Measurements from ENCODE around the gene EXOSC9. TPM values are rescaled to one million over a fixed set of nuclear protein-coding genes. Genes with fewer than 3 reads are reported as not detected.

EXOSC9 gene
- total and polyA plus RNA-seq, 8 donors: 10.4 to 162 (median 28.0) TPM

DNA sequence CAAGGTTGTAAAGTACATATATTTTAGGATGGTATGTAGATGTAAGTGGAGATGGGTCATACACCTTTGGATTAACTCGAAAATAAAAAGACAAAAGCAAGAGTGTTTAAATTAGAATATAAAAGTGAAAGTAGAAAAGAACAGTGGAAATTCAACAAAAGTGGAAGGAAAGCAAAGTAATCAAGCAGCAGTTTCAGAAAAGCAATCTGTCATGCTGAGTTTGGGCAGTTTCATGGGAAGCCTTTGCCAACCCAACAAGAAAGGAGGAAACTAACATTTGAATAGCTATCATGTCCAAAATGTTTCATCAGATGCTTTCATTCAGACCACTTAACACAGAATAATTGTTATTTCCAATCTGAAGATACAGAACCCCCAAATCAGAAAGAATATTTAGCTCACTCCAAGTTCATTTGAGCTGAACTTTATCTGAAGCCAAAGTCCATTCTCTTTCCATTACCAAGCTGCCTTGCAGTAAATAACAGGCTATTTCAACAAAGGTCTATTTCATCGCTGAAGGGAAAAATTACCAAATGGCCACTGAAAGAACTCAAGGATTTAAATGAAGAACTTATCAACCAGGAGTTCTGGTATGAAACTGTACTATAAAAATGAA lies 1.8 kb upstream of the EXOSC9 start:
- no peak overlapping the region for H3K4me3 ChIP-seq
- intact Hi-C loops (cut with DNase I; ENCODE audit: low total_unique reads): no loop called here
- H3K9me3 ChIP-seq: no peaks in the 10 kb centered on the region
- DNase-seq: peak in 1 of 2 donors; percentile 36
- peaks cover 0 to 32% (median 19%) of the 10 kb centered on the region in 4 donors for H3K4me1 ChIP-seq
- no peaks in the 10 kb centered on the region for H3K27me3 ChIP-seq
- WGBS, 5 donors: 38 to 62% (median 43%) methylated on average over 2 of the region's 2 CpGs
- TF ChIP-seq POLR2AphosphoS5 (IDR thresholded peaks at IDR 0.05) (no peak), POLR2A (IDR thresholded peaks at IDR 0.05) (no peak), EP300 (IDR thresholded peaks at IDR 0.05) (no peak)
- TF ChIP-seq, protein P1, sequence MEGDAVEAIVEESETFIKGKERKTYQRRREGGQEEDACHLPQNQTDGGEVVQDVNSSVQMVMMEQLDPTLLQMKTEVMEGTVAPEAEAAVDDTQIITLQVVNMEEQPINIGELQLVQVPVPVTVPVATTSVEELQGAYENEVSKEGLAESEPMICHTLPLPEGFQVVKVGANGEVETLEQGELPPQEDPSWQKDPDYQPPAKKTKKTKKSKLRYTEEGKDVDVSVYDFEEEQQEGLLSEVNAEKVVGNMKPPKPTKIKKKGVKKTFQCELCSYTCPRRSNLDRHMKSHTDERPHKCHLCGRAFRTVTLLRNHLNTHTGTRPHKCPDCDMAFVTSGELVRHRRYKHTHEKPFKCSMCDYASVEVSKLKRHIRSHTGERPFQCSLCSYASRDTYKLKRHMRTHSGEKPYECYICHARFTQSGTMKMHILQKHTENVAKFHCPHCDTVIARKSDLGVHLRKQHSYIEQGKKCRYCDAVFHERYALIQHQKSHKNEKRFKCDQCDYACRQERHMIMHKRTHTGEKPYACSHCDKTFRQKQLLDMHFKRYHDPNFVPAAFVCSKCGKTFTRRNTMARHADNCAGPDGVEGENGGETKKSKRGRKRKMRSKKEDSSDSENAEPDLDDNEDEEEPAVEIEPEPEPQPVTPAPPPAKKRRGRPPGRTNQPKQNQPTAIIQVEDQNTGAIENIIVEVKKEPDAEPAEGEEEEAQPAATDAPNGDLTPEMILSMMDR (IDR thresholded peaks at IDR 0.05): no peak
- peaks cover 10 to 17% (median 17%) of the 10 kb centered on the region in 4 donors for H3K36me3 ChIP-seq
- H3K27ac ChIP-seq: no peak overlapping the region

DNA sequence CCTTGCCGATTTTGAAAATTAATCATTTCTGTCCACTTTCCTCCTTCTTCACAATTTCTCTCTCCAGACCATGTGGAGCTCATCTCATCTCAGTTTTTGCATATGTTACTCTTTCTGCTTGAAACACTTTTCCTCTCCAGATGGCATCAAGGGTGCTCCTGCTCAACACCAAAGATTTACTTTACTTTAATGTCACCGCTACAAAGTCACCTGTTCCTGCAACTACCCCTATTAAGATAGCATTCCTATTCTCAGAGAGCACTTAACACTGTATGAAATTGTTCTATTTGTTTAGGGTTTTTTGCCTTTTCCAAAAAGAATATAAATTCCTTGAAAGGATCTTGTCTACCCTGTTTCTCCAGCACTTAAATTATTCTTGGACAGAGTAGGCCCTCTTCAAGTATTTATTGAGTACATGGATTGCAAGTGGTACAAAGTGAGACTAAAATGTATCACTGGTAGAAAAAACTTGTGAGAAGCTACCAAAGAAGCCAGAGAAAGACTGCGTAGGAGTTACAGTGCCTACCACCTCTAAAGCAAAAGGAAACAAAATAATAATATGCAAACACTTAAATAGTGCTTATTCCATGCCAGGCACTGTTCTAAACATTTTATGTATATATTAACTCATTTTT lies 1.1 kb upstream of the EXOSC9 start:
- no peak for DNase-seq
- no peaks in the 10 kb centered on the region for H3K27me3 ChIP-seq
- H3K27ac ChIP-seq: peak overlapping the region in 3 of 5 donors; percentile 87 to 91 (median 89)
- intact Hi-C loops (cut with DNase I; ENCODE audit: low total_unique reads): no loop called here
- H3K4me3 ChIP-seq: peak overlapping the region in 1 of 4 donors; percentile 70
- H3K36me3 ChIP-seq: peaks cover 10 to 24% (median 23%) of the 10 kb centered on the region in 4 donors
- peaks cover 0 to 32% (median 19%) of the 10 kb centered on the region in 4 donors for H3K4me1 ChIP-seq
- 86 to 93% (median 89%) methylated on average over 3 of the region's 3 CpGs for WGBS, 5 donors
- no peaks in the 10 kb centered on the region for H3K9me3 ChIP-seq
- TF ChIP-seq, protein P1 (IDR thresholded peaks at IDR 0.05): no peak
- TF ChIP-seq POLR2AphosphoS5 (IDR thresholded peaks at IDR 0.05) (no peak), EP300 (IDR thresholded peaks at IDR 0.05) (no peak), POLR2A (IDR thresholded peaks at IDR 0.05) (no peak)

DNA sequence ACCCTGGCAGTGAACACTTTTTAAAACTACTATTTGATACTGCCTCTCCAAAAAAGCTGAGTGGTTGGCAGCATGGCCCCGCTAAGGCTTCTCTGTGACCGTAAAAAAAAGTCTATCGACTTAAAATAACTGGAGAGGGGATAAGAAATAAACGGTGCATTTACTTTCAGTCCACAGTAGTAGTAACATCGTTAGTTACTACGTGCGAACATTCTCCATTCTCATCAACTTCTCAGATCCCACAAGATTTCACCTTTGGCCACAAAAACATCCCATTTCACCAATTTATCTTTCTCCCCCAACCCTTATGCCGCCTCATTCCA lies 524 bp upstream of the EXOSC9 start:
- intact Hi-C loops (cut with DNase I; ENCODE audit: low total_unique reads): no loop called here
- Histone ChIP-seq H3K36me3 (peaks cover 10 to 30% (median 29%) of the 10 kb centered on the region in 4 donors), H3K9me3 (no peaks in the 10 kb centered on the region), H3K4me3 (peak overlapping the region; percentile 70 to 91 (median 86)), H3K27ac (peak overlapping the region; percentile 87 to 91 (median 89)), H3K4me1 (peaks cover 0 to 32% (median 19%) of the 10 kb centered on the region in 4 donors), H3K27me3 (no peaks in the 10 kb centered on the region)
- WGBS, 5 donors: 41 to 65% (median 45%) methylated on average over 8 of the region's 8 CpGs
- no peak for DNase-seq
- TF ChIP-seq POLR2AphosphoS5 (IDR thresholded peaks at IDR 0.05): no peak

DNA sequence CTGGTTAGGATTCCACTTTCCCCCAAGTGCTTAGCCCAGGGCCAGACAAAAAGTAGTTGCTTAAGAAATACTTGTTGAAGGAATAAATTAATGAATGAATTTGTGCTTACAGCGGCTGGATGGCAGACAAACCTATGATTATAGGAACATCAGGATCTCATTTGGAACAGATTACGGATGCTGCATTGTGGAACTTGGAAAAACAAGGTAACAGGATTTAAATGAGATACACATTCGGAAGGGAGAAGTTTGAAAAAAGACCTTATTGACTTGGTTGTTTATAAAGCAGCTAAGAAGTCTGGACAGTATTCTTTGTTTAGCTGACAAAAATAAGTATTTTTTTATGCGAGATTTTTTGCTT lies 572 bp downstream of the EXOSC9 start:
- Histone ChIP-seq H3K4me1 (peaks cover 0 to 32% (median 19%) of the 10 kb centered on the region in 4 donors), H3K27me3 (no peaks in the 10 kb centered on the region), H3K36me3 (peaks cover 15 to 41% (median 40%) of the 10 kb centered on the region in 4 donors), H3K4me3 (peak overlapping the region; percentile 70 to 91 (median 86)), H3K27ac (peak overlapping the region; percentile 87 to 91 (median 89)), H3K9me3 (no peaks in the 10 kb centered on the region)
- TF ChIP-seq POLR2A (IDR thresholded peaks at IDR 0.05) (no peak), POLR2AphosphoS5 (IDR thresholded peaks at IDR 0.05) (no peak), EP300 (IDR thresholded peaks at IDR 0.05) (no peak)
- TF ChIP-seq, protein P1 (IDR thresholded peaks at IDR 0.05): no peak
- intact Hi-C loops (cut with DNase I; ENCODE audit: low total_unique reads): no loop called here
- no peak for DNase-seq
- WGBS, 5 donors: 13 to 22% (median 14%) methylated on average over 4 of the region's 4 CpGs

DNA sequence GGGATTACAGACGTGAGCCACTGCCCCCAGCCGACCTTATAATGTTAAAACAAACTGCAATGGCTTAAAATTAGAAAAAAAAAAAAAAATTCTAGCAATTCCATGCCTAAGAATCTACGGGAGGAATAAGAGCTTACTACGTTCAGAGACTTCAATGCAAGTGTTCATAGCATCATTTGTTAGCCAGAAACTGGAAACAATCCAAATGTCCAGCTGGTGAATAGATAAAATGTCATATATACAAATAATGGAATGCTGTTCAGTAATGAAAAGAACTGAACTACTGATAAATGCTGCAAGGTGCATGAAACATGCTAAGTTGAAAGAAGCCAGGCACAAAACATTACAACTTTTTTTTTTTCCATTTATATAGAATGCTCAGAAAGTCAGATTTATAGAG lies 5.3 kb downstream of the EXOSC9 start:
- peaks cover 28 to 88% (median 87%) of the 10 kb centered on the region in 4 donors for H3K36me3 ChIP-seq
- H3K4me1 ChIP-seq: peaks cover 0 to 25% (median 10%) of the 10 kb centered on the region in 4 donors
- no peak overlapping the region for H3K27ac ChIP-seq
- WGBS, 5 donors: 74 to 87% (median 86%) methylated on average over 4 of the region's 4 CpGs
- DNase-seq: no peak
- TF ChIP-seq EP300 (IDR thresholded peaks at IDR 0.05) (no peak), POLR2AphosphoS5 (IDR thresholded peaks at IDR 0.05) (no peak), POLR2A (IDR thresholded peaks at IDR 0.05) (no peak)
- TF ChIP-seq, protein P1 (IDR thresholded peaks at IDR 0.05): no peak
- H3K4me3 ChIP-seq: no peak overlapping the region
- no peaks in the 10 kb centered on the region for H3K9me3 ChIP-seq
- H3K27me3 ChIP-seq: no peaks in the 10 kb centered on the region
- intact Hi-C loops (cut with DNase I; ENCODE audit: low total_unique reads): no loop called here

Measured in stomach (tissue), 9 donors.